Mammary epithelial cell (primary cell): Measurements from ENCODE around the gene IFNGR1.

ENCODE experiments used
- CTCF ChIP-seq, 2 donors: IDR thresholded peaks in 1 of 2; conservative IDR thresholded peaks in 1 of 2; 2 replicates each; pipeline ENCODE4 v1.5.1; 2011 to 2012; ENCODE audit warnings: inconsistent platforms in 2 of 2, low read length in 2 of 2, mild to moderate bottlenecking in 2 of 2, control low read depth in 1 of 2, low read depth in 1 of 2; ENCODE audit not compliant: insufficient read depth in 1 of 2; ENCODE audit errors: extremely low read depth in 1 of 2
- EZH2 ChIP-seq: IDR thresholded peaks from 2 replicates; pipeline ENCODE4 v1.6.1; 2012; ENCODE audit warnings: low read length, inconsistent platforms, borderline replicate concordance

GRCh38 chr6:137173501-137173900 is 45.7 kb downstream of the IFNGR1 start, which contains the start of gene IL22RA2:
- no peak for TF ChIP-seq EZH2
- no peak for TF ChIP-seq CTCF (conservative IDR thresholded peaks at IDR 0.05 in 1 of 2, IDR thresholded peaks at IDR 0.05 in 1 of 2; ENCODE audit: extremely low read depth in 1 of 2, insufficient read depth in 1 of 2, low read depth in 1 of 2, low read length in 2 of 2)
